DMS79 (cell line): ENCODE data around the gene RNF114.
"Not testable (repeated sequence)": the region's sequence is repeated elsewhere in the genome, so short reads cannot be mapped to it uniquely, and the experiment has no call there.

Experiments used
- DNase-seq: peaks from one replicate; lab custom pipeline; 2025; lab: John Stamatoyannopoulos, UW

Gene RNF114, protein sequence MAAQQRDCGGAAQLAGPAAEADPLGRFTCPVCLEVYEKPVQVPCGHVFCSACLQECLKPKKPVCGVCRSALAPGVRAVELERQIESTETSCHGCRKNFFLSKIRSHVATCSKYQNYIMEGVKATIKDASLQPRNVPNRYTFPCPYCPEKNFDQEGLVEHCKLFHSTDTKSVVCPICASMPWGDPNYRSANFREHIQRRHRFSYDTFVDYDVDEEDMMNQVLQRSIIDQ

DNA sequence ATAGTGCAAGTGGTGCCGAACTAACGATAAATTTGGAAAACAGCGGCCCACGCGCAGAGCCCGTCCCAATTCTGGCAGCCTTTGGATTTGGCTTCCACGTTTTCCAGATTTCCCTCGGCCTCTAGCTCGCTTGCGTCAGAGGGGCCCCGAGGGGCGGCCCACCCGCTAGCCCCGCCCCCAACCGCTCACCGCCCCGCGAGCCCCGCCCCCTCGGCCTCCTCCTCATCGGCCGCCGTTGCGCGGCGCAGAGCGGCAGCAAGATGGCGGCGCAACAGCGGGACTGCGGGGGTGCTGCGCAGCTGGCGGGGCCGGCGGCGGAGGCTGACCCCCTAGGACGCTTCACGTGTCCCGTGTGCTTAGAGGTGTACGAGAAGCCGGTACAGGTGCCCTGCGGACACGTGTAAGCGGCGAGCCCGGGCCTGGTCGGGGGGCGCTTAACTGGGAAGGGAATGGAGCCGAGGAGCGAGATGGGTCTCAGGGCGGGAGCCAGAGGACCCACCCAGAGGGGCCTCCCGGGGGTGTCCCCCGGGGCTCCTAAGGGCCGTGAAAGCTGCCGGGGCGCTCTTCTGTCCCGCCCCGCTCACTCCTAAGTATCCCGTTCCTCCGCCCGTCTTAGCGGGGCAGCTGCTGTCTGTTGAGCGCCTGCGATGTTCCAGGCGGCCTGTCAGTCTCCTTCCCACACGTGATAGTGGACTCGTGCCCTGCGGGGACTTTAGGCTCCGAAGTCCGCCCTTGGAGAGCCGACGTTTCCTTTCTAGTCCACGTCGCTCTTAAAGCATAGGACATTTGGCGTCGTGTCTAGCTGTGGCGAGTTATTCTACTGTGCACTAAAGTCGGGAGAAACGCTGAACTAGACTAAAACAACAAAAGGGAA lies at the start of gene RNF114:
Gene RNF114, plus strand, starts transcription at position 245 of the 874 bp plus-strand sequence. Its CDS starts 16 bp downstream, at position 261.
- DNase-seq: peak; percentile 87

DNA sequence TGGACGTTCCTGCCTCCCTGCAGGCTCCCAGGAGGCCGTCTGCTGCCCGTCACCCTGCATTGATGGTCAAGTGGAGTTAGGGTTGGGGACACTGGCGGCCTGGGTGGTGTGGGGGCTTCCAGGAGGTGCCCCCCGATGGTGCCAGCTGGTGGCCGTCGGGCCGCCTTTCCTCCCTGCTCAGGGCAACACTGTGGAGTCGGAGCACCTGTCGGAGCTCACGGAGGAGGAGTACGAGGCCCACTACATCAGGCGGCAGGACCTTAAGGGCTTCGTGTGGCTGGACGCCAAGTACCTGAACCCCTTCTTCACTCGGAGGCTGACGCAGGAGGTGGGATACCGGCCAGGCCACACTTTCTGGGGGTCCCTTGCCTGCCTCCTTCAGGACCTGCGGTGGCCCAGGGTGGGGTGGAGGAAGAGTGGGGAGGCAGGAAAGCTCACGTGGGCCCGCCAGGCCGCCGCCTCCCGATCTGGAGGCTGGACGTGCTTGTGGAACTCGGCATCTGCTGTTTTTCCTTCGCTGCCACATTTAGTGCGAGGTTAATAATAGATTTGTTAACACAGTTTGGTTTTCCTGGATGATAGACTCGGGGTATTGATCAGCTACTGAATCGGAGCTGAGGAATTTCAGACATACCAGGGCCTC lies 49.5 kb upstream of the RNF114 start:
- DNase-seq: no peak

DNA sequence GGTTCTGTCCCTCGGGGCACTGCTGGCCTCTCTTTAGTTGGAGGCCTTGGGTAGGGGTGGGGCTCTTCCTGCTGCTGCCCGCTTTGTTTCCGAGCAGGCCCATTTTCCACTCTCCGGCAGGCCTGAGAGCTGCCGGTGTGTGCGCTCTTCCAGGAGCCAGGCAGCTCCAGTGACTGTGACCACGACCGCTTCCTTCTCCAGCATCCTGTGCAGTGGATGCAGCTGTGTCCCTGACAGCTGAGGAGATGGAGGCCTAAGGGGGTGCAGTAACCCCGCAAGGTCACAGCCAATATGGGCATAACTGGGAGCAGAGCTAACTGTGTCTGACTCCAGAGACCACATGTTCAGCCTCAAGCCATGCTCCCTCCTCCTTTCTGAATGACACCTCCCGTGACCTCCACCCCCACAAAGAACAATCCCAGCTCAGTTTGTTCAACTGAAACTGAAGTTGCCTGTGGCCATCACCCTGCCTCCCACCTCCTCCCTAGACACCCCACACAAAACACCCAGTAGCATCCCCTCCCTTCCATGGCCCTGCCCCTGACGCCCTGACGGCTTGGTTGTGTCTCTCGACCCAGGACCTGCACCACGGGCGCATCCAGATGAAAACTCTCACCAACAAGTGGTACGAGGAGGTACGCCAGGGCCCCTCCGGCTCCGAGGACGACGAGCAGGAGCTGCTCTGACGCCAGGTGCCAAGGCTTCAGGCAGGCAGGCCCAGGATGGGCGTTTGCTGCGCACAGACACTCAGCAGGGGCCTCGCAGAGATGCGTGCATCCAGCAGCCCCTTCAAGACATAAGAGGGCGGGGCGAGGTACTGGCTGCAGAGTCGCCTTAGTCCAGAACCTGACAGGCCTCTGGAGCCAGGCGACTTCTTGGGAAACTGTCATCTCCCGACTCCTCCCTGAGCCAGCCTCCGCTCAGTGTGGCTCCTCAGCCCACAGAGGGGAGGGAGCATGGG lies 48.7 kb upstream of the RNF114 start:
- DNase-seq: no peak

DNA sequence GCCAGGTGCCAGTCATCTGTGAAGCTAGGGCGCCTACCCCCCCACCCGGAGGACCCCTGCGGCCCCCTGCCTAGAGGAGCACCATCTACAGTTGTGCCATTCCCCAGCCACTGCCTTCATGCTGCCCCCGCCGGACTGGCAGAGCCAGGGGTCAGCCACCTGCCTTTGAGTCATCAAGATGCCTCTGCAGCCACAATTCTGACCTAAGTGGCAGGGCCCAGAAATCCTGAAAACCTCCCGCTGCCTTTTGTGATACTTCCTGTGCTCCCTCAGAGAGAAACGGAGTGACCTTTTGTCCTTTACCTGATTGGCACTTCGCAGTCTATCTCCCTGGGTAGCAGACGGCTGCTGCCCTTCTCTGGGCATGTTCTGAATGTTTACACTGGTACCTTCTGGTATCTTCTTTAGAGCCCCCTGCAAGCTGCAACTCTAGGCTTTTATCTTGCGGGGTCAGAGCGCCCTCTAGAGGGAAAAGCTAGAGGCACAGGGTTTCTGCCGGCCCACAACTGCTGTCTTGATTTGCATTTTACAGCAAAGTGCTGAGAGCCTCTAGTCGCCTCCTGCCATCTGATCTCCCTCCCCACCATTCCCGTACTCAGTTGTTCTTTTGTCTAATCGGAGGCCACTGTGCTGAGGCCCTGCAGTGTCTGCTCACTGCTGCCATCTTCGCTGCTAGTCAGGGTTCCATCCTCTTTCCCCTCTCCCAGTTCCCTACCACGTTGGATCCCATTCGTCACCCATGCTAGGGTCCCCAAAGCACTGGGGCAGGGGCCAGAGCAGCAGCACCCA lies 47.8 kb upstream of the RNF114 start:
- DNase-seq: no peak

DNA sequence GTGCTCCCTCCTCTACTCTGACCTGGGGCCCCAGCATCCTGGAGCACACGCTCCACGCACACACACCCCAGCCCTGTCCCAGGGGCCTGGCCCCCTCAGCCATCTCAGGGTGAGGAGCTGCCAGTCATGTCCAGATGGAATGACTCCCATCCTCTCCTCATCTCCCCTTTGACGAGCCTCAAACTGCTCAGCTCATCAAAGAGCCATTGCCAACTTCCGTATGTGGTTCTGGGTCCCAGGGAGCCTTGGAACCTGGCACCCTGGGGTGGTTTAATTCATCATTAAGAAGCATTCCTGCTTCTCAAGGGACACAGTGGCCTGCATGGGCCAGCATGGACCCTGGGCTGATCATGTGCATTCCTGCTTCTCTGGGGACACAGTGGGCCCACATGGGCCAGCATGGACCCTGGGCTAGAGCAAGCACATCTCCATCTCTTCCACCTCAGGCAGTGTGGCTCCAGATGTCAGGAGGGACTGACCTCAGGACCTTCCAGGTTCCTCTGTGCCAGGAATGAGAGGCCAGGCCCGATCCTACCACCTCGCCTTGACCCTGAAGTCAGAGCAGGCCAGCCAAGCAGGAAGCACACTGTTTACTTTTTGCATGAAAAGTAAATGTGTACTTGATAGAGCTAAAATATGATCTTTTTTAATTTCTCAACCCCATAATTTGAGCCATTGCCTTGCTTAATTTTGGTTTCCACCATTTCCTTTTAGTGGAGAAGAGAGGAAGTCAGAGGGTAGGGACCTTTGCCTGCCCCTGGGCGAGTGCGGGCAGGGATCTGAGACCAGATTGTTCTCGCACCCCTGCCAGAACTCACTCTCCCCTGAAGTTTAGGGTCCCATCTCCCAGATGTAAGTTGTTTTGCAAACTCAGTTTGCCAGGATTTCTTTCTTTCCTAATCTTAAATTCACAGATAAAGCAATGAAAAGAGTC lies 46.9 kb upstream of the RNF114 start:
- DNase-seq: no peak

DNA sequence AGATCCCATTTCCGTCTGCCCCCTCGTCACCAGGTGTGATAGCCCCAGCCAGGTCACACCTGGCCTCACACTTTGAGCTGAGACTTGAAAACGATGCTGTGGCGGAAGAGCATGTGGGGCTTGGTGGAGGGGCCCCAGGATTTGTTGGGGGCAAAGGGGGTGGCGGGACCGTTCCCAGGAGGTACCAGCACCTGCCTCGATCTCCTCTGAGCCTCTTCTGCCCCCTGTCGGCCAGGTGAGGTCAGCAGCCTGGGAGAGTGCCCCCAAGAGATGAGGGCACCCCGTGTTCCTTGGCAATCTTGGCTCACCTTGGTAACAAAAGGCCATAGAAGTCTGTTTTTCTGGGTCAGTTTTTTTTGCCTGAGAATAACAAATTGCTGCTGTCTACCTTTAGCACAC lies 46.3 kb upstream of the RNF114 start:
- DNase-seq: no peak

DNA sequence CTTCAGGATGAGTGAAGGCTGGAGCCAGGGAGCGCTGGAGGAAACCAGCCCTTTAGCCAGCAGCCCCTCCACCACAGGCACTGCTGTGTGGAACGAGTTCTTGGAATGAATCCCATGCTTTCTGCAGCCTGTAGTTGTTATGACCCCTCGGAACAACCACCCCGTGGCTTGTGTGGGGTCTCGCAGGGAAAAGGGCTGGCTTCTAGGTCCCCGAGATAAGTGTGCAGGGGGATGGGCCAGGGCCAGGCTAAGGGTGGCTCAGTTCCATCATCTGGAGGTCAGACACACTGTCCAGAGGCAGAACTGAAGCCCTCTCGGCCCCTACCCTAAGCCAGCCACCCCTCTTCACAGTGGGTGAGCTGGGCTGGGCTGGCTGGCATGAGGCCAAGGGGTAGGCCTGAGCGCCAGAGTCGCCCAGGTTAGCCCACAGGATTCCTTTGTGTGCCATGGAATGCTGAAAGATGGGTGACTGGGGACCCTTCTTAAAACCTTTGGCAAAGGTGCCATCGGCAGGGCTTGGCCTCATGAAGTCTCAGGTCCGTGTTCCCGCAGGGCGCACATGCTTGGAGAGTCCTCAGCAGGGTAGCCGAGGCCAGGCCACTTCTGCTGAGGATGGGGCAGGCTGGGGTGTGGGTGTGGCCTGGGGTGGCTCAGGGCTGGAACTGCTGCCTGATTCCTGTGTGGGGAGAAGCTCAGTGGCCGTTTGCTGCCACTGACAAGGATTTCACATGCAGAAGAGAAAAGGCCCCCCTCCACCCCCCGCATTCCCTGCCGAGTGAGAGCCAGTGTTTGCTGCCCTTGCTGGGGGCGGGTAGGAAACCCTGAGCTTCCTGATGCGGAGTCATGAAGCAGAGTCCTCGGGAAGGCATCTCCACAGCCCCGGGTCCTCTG lies 45.5 kb upstream of the RNF114 start:
- no peak for DNase-seq

DNA sequence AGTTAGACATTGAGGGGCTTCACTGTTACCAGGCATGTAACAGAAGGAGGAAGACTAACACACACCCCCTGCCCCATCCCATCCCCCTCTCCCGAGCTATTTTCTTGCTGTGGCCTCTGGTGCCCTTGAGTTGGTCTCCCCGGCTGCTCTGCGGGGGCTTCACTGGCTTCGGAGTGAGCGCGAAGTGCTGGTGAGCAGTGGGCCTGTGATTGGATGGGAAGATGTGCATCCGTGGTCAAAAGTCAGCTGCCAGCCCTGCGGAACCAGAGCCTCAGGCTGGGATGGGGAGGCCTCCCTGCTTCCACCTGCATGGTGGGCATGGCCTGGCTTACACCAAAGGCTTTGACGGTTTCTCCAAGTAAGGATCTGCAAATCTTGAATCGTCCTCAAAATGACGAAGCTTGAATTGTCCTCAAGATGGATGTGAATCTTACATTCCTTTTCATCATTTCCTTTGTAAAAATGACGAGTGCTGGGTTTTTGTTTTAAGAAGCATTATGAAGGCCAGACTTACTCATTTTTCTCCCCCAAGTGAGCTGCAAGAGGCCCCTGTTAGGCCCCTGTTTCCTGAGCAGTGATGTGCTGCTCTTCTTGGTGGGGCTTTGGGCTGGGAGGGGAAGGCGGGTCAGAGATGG lies 44.6 kb upstream of the RNF114 start:
- DNase-seq: no peak

DNA sequence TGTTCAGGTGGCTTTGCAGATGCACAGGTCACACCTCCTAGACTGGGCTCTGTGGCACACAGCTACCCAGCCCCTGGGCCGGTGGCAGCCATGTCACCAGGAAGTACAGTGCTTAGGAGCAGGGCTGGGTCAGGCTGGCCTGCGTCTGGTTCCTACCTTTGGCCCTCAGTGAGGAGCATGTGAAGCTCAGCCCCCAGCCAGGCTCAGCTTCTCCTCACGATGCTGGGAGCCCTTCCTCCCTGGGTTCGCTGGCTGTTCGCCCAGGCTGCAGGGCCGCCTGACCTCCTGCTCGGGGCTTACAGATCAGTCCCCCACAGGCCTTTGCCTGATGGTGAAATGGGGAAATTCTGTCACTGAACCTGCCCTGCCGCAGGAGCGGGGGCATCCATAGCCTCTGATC lies 43.9 kb upstream of the RNF114 start:
- no peak for DNase-seq

DNA sequence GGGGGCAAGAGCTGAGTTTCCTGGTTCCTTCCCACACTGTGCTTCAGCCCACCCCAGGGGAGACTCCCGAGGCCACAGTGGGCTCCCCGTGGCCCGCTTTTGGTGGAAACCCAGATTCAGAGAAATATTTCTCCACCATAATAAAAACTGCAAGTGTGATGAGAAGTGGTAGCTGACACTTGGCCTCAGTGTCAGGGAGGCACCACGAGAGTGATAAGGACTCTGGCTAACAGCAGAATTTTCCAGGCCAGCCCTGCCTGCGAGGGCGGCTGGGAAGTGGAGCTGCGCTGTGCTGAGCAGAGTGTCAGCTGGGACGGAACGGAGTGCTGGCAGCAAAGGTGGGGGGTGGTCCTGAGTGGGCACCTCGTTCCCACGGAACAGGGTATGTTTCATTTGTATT lies 43.4 kb upstream of the RNF114 start:
- DNase-seq: no peak

DNA sequence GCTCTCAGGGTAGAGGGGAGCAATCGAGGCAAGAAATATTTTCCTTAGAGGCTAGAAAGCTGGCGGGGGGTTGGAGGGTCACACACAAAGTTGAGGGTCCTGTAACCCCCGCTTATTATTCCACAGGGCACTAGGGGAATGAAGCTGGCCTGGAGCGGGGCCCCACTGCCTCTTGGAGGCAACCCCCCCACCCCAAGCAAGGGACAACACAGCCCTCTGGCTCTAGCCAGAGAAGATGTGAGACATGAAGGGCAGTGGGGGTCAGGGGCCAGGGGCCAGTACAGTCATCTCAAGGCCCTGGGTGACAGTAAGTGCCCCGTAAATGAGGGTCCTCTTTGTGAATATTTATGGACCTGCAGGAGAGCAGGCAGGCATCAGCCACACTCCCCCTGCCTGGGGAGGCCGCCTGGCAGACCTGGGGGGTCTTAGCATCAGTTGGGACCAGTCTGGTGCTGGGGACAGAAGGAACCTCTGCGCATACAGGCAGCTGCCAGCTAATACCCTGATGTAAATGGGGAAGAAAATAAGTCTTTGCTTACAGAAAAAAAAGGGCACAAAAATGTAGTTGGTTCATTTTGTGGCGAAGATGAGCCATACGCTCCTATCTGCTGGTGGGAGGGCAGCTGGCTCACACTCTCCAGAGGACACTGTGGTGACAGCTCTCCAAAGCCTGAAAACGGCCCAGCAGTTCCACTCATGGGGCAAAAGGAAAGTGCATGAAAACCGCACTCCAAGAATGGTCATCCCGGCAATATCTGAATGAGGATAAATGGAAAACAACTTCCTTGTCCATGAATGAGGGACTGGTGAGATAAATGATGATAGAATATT lies 42.7 kb upstream of the RNF114 start:
- no peak for DNase-seq

DNA sequence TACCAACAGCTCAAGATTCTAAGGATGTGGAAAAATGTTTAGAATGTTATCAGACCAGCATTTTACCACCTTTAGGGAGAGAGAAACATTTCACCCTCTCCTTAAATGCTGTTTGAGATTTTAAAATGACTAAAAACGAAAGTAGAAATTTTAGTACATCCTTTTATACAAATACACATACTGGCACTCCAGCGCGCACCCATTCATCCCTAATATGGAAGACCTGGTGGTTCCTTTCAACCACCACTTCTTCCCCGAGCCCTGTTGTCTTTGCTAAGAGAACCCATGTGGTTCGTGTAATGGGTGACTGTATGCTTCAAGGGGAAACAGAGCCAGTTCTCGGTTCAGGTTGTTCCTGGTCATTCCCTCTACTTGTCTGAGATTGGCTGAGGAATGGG lies 42.1 kb upstream of the RNF114 start:
- no peak for DNase-seq

DNA sequence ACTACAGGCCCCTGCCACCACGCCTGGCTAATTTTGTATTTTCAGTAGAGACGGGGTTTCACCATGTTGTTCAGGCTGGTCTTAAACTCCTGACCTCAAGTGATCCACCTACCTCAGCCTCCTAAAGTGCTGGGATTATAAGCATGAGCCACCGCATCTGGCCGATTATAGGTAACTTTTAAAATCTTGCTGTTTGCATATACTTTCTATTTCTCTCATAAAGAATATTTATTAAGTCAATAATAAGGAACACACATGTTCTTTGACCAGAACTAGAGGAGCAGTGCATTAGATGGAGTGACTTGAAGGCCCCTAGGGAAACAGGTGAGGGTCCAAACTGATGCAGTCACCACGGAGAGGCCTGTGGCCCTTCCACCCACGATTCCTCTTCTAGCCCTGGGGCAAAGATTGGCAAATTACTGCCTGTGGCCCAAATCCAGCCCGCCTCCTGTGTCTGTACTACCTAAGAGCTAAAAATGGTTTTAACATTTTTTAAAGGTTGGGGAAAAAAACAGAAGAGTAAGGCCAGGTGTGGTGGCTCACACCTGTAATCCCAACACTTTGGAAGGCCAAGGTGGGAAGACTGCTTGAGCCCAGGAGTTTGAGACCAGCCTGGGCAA lies 40.6 kb upstream of the RNF114 start:
- DNase-seq: not testable (repeated sequence)

DNA sequence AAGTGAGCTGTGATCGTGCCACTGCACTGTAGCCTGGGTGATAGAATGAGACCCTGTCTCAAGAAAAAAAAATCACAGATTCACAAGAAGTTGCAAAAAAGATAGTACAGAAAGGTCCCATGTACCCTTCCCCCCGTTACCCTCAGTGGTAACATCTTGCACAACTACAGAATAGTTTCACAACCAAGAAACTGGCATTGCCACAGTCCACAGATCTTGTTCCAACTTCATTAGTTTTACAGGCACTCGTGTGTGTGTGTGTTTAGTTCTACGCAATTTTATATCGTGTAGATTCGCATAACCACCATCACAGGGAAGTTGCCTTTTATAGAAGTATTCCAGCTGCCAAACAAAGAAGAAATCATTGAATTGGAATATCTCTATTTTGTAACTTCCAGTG lies 40.0 kb upstream of the RNF114 start:
- no peak for DNase-seq

DNA sequence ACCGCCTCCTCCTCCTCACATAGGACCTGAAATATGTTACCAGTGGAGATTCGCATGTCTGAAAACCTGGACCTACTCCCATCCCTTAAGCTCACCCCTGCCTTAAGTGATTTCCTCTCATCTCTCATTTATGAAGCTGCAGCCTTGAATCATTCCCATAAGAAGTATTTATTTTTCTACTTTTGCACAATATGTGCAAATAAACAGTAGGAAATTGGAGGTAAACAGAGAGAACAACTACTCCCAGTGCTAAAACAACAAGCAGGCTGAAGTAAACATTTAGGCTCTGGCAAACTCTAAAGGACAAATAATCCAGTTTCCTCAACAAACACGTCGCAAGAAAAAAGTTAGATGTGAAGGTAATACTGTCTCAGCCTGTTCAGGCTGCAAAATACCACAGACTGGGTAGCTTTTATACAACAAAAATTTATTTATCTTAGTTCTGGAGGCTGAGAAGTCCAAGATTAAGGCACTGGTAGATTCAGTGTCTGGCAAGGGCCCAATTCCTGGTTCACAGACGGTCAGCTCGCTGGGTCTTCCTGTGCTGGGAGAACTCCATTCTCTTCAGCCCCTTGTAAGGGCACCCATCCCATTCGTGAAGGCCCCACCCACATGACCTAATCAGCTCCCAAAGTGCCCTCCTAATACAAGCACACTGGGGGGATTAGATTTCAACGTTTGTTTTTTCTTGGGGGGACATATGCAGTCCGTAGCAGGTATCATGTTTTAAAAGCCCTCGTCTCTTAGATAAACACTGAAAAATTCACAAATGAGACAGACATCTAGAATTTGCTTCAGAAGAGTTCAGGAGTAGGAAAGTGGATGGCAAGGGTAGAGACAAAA lies 36.4 kb upstream of the RNF114 start:
- no peak for DNase-seq

DNA sequence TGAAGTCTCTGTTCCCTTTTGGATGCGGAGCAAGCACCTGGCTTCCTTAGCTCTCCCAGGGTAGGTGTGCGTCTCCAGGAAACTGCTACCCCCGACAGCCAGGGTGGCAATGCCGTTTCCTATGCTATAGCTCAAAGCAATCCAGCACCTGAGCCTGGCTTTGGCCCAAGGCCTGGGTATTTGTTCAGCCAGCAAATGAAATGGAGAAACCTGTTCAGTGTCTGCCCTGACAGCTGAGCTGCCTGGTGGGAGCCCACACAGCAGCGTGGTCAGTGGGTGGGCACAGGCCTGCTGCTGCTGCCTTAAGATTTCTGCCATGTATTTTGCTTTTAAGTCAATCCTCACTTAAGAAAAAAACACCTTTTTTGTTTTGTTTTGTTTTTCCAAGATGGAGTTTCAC lies 34.6 kb upstream of the RNF114 start:
- DNase-seq: no peak
